Measurements from ENCODE around the gene PLEKHH1.

The PLEKHH1 gene

GRCh38 chr14:67512463-67513310 lies 20.4 kb upstream of the PLEKHH1 start:
- TF ChIP-seq CTCF (IDR thresholded peaks at IDR 0.05; ENCODE audit: low read depth, low read length, missing control alignments) = no peak
- Histone ChIP-seq H3K27me3 (replicated peaks) (peaks cover 12% of the 10 kb centered on the region), H3K36me3 (replicated peaks) (no peaks in the 10 kb centered on the region), H3K27ac (no peak overlapping the region), H3K4me3 (ENCODE audit: low read depth, low read length) (no peak overlapping the region)
- DNase-seq = no peak
- in situ Hi-C loops (cut with HindIII; ENCODE audit: low pct_ligation_motif_present, low sequenced_read_pairs) = no loop called here

GRCh38 chr14:67513631-67514108 lies 19.4 kb upstream of the PLEKHH1 start:
- no peak for DNase-seq
- peaks cover 13% of the 10 kb centered on the region for H3K27me3 ChIP-seq (replicated peaks)
- TF ChIP-seq CTCF (IDR thresholded peaks at IDR 0.05; ENCODE audit: low read depth, low read length, missing control alignments) = no peak
- H3K4me3 ChIP-seq (ENCODE audit: low read depth, low read length) = no peak overlapping the region
- no peak overlapping the region for H3K27ac ChIP-seq
- in situ Hi-C loops (cut with HindIII; ENCODE audit: low pct_ligation_motif_present, low sequenced_read_pairs) = no loop called here
- no peaks in the 10 kb centered on the region for H3K36me3 ChIP-seq (replicated peaks)

- in situ Hi-C loops (cut with HindIII; ENCODE audit: low pct_ligation_motif_present, low sequenced_read_pairs) = no loop called here
- DNase-seq = no peak
- Histone ChIP-seq H3K36me3 (replicated peaks) (no peaks in the 10 kb centered on the region), H3K27me3 (replicated peaks) (peaks cover 17% of the 10 kb centered on the region), H3K27ac (no peak overlapping the region), H3K4me3 (ENCODE audit: low read depth, low read length) (peak overlapping the region; percentile 60)
- no peak for TF ChIP-seq CTCF (IDR thresholded peaks at IDR 0.05; ENCODE audit: low read depth, low read length, missing control alignments)
These were observed 18.9 kb upstream of the PLEKHH1 start for GRCh38 chr14:67514203-67514607.

GRCh38 chr14:67514650-67515385 lies 18.3 kb upstream of the PLEKHH1 start:
- Histone ChIP-seq H3K27ac (no peak overlapping the region), H3K36me3 (replicated peaks) (no peaks in the 10 kb centered on the region), H3K4me3 (ENCODE audit: low read depth, low read length) (peak overlapping the region; percentile 60), H3K27me3 (replicated peaks) (peaks cover 21% of the 10 kb centered on the region)
- in situ Hi-C loops (cut with HindIII; ENCODE audit: low pct_ligation_motif_present, low sequenced_read_pairs) = no loop called here
- TF ChIP-seq CTCF (IDR thresholded peaks at IDR 0.05; ENCODE audit: low read depth, low read length, missing control alignments) = no peak
- peak; percentile 7 for DNase-seq

GRCh38 chr14:67515386-67516079 lies 17.6 kb upstream of the PLEKHH1 start:
- in situ Hi-C loops (cut with HindIII; ENCODE audit: low pct_ligation_motif_present, low sequenced_read_pairs) = no loop called here
- Histone ChIP-seq H3K27me3 (replicated peaks) (peaks cover 21% of the 10 kb centered on the region), H3K27ac (no peak overlapping the region), H3K4me3 (ENCODE audit: low read depth, low read length) (peak overlapping the region; percentile 60), H3K36me3 (replicated peaks) (no peaks in the 10 kb centered on the region)
- no peak for TF ChIP-seq CTCF (IDR thresholded peaks at IDR 0.05; ENCODE audit: low read depth, low read length, missing control alignments)
- no peak for DNase-seq

Measured in brain microvascular endothelial cell (primary cell).